Measurements from ENCODE around the gene MEF2C.
A peak's percentile ranks its signal among the peaks of the same experiment; 100 is the strongest.

Gene MEF2C

DNA sequence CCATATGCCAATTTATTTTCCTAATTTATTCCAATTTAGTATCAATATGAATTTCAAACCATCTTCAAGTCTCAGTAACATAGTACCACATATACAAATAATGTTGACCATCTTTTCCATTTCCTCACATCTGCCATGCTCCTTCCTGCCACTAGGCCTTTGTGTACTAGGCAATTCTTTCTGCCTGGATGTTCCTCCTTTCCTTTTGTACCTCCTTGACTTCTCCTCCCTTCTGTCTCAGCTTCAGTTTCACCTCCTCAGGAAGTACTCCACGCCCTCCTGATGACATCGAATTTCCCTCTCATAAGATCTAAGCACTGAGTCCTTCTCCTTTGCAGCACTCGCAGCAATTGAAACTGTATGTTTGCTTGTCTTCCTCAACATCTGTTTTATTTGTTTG lies 53.9 kb downstream of the MEF2C start:
- no peak for DNase-seq (ENCODE audit: low read depth, low spot score)

DNA sequence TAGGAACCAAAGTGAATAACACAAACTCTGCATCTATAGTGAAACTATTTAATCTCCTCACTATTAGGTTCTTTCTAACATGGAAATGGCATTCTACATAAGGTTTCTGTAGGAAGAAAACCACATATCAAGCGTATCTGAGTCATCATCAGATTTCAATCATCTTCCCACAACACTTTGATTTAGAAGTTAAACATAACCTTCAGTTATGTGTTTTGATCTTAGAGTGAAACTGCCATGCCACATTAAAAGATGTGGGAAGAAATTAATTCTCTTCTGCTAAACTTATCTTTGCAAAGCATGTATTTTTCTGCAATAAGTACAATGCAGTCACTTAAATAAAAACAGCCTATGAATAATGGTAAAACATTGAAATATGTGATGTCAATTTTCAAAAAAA lies 55.0 kb downstream of the MEF2C start:
- no peak for DNase-seq (ENCODE audit: low read depth, low spot score)

DNA sequence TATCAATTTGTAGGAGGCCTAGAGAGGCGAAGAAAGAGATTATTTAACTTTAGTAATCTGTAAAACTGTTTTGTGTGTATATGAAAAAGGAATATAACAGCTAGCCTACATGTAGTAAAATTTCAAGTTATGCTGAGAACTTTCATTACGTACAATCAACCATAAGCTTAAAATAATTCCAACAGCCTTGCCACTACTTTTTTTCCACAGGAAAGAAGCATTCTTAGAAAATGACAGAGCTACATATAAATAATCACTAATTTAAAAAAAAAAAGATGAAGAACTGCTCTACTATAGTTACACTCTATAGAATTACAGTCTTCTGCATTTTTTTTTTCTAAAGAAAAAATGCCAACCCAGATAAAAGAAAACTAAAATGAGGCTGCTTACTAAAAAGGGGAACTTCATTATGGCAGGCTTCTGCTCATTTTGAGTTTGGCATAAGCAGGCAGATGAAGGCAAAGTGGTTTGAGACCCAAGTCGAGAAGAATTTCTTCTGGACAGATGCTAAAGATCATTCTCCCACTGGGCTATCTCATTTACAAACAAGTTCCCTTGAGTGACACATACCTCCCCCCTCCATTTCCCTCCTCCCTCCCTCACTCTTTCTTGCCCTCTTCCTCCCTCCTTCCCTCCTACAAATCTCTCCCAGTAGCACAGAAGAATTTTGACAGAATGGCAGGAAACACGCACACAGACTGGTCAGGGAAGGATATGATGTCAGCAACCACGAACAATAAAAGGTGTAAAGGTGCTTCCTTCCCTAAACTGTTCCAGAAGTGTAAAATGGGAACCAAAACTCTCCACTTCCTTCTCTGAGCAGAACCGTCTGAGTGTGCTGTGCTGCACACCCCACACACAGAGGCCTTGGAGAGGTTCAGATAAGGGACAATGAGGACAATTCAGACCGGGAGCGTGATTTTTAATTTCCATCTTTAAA lies 56.1 kb downstream of the MEF2C start:
- DNase-seq (ENCODE audit: low read depth, low spot score) = peak; percentile 53

DNA sequence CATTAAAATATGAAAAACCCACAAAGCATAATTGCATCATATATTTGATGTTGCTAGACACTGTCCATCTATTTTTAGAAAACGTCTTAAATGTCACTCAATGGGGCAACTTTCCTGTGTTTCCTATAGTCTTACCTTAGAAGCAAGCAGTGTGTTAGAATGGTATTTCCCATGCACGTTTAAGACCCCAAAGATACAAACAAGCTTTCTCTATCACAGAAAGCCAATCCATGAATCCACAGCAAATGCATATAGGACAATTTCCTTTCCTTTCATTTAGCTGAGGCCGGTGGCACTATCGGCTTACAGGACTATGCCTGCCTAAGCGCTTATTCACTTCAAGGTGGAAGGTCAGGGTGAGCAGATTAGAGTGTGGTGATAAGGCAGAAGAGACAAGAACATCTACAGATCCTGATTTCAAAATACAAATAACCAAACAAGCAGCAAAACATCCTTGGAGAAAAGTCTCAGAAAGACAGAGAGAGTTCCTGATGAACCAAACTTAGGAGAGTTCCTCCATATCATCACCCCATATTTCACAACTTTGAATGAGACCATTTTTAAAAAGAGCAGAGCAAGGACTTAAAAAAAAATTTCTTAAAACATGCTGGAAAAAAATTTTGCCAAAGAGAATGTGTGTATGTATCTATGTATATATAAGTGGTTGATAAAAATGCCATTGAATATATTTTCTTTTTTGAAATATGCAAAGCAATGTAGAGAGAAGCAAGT lies 57.2 kb downstream of the MEF2C start:
- DNase-seq (ENCODE audit: low read depth, low spot score) = no peak

DNA sequence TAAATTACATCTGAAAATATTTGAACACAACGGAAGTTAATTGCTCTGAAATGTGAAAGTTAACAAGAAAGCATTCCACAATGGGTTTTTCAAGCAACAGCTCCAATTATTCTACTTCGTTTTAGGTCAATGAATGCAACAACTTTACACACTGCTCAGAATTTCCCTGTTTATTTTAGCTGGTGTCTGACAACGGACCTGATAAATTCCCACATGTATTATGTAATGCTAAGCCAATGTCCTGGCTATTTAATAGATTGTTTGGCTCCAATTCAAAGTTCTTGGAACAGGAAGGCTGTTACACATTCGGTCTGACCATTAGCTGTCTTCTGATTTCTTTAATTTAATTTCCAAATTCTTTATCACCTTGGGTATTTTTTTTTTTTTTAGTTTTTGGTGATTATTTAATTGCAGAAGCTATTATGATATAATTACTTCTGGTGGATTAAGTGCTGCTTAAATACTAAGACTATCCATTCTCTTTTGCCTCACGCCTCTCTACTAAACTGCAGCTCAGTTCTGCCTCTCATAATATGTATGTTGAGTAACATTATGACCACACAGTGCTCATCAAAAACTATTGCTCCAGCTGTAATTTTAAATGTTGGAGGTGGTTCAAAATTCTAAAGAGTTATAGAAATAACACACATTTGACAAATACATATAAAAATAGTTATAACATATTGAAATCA lies 57.9 kb downstream of the MEF2C start:
- DNase-seq (ENCODE audit: low read depth, low spot score) = peak; percentile 81

DNA sequence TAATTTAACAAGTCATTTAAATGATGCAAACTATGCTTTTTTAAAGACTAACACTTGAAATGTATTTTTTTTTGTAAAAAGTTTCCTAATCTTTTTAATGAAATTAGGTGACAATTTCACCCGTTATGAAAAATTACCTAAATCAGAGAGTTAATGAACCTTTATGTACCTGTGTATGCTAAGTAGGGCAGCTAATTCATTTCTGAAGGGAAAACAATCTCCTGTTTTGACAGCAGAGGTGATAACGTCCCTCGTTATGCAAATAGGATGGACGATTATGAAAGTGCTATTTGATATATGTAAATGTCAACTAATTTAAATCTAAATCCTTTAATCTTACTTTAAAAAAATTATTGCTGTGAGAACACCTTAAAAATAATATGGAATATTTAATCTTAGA lies 58.8 kb downstream of the MEF2C start:
- no peak for DNase-seq (ENCODE audit: low read depth, low spot score)

DNA sequence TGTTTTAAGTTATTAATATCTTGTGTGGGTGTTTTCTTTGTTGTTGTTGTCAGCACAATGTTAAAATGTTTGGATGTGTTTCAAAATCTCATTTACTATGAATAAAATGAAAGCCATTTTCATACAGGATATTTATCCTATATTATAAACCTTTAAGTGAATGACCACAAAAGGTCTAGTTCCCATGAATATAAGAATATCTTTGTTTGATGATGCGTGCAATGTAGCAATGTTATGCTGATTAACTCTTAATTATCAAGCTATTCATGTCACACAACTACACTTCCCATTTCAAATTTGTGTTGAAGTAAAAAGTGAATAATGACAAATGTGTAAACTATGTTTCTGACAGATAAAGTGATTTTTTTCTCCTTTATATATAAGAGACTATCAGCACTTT lies 59.8 kb downstream of the MEF2C start:
- no peak for DNase-seq (ENCODE audit: low read depth, low spot score)

DNA sequence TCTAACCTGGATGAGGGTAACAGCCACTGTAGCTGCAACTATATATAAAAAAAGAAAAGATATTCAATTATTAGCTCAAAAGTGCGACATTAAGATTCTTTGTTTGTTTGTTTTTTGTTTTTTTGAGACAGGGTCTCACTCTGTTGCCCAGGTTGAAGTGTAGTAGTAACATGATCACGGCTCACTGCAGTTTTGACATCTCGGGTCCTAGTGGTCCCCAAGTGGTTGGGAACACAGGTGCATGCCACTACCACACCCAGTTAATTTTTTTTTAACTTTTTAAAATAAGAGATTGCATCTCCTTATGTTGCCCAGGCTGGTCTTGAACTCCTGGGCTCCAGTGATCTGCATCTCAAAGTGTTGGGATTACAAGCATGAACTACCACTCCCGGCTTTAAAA lies 61.8 kb downstream of the MEF2C start:
- no peak for DNase-seq (ENCODE audit: low read depth, low spot score)

DNA sequence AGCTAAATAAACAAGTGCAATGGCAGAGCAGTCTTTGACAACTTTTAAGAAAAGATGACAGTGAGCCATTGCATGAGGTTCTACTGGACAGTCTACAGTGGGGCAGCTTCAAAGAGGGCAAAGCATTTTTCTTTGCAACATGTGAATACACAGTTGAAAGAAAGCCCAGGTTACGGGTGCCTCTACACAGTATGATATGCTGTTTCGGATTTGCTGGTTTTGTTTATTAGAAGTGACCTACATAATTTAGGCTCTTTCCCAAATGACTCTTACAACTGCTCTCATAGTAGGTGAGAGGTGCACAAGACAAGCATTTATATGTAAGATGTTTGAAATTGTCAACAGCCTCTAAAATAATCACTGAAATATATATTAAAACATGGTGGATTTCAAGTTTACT lies 62.4 kb downstream of the MEF2C start:
- no peak for DNase-seq (ENCODE audit: low read depth, low spot score)

DNA sequence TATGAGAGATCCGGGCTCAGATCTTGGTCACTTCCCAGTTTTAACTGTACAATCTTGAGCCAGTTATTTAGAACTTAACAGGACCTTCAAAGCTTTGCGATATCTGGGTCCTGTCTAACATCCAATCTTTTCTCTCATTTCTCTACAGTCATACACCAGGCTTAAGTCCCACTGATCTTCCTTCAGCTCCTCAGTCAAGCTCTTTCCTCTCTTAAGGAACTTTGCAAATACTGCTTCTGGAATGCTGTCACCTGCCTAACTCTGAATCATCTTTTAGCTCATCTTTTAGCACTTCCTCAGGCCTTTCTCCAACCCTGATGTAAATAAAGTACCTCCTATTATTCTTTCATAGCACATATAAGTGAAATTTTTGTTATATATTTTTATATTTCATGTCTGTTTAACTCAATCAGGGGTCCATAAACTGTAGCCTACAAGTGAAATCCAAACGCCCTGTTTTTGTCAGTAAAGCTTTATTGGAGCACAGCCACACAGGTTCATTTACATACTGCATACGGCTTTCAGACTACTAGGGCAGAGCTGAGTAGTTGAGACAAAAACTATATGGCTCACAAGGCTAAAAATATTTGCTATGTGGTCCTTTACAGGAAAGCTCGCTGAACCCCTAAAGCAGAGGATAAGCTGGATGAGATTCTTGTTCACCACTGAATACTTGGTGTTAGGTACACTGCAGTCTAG lies 63.5 kb downstream of the MEF2C start:
- no peak for DNase-seq (ENCODE audit: low read depth, low spot score)

DNA sequence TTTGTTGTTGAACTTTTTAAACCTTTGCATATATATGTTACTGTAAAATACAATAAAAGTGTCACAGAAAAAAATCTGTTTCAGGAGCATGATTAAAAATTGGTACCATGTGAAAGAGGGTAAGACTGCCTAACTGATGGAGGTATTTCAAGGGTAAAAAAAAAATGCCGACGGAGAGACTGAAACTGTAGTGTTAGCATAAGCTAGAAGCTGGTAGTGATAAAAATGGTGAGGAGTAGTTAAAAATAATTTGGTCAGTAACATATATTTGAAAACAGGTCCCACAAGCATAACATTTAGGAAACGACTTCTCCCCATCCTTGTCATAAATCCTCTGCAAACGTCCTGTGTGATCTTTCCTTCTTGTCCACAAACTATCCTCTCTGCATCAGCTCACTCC lies 64.7 kb downstream of the MEF2C start:
- DNase-seq (ENCODE audit: low read depth, low spot score) = no peak

DNA sequence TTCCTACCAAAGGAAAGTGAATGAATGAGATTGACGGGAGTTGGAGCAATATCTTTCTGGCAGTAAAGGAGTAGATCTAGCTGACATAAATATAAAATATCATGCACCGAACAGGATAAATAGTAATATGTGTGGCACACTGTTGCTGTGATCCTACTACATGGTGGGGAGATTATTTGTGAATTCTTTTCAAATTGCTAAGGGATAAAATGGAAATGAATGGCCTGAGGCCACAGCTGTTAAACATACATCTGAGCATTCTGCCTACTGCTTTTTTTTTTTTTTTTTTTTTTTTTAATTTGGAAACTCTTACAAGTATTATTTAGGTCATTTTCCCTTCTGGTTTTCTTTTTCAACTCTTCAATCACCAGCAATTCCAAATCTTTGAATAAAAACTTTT lies 66.8 kb downstream of the MEF2C start:
- DNase-seq (ENCODE audit: low read depth, low spot score) = no peak

DNA sequence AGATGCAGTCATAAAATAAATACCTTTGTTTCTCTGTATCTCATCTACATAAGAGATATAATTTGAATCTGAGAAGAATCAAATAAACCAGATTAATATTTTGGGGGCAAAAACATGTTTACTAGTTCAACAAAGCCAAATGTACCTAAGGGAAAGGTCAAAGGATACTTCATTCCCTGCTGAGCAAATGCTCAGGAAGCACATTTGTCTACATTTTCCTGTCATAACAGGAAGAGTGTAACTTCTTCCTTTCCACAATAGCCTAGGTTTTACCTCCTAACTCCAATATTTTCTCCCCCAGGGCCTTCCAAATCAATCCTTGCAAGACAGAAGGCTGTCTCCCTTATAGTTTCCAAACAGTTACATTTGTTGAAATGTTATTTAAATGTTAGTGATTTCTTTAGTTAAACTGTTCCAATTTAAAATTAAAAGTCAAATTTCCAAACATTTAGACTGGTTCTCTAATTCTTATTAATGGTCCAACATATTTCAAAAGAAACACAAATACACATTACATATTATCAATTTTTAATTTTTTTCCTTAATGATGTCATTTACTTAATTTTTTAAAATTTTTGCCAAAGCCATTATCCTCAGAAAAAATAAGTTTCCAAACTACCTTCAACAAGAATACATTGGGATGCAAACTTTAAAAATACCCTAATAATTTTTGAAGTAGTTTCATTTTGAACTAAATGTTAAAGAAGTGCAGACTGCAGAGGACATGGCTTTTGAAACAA lies 67.8 kb downstream of the MEF2C start:
- DNase-seq (ENCODE audit: low read depth, low spot score) = no peak

DNA sequence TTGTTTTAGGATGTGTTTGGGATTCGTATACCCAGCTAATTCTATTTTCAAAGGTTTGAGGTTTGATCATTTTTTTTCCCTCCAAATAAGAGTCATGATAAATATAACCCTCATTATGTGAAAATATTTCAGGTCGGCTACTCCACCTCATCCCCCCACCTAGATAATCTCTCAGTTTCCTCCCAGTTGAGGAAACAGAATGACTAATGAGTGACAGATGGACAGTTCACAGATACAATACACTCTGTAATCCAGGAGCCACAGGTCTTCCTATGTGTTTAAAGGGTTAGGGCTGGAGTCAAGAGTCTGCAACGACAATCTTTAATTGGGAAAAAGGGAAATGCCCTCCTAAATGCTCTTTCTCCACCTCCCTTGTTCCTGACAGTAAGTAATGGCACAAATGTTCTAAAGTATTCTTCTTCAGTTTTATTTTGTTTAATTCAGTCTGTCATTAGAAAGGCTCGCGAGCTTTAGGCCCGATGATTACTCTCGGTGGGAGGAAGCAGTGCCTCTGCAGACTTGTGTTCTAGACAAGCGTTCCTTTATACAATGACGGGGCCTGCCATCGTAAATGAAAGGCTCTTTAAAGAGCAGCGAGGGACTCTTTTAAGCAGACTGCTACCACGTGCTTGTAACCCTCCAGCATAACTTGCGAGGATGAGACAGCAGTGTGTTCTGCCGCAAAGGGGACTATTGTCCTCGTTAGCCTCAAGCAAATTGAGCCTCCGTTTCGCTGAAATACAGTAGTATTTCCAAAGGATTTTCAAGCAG lies 69.0 kb downstream of the MEF2C start:
- no peak for DNase-seq (ENCODE audit: low read depth, low spot score)

DNA sequence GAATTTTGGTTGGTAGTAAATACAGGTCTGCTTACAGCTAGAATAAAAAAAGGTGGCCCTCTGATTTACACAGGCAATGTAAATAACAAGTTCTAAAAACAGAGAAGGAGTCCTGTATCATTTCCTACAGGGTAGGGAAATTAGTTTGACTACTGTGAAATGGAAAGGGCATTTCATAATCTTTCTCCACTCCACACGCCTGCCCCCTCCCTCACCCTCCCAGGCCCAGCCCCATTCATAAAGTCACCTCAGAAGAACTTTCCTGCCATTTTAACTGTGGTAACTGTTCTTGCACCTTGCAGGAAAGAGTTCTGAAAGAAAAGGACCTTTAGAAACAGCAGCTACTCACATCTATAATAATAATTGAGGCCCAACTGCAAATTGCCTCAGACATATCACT lies 69.7 kb downstream of the MEF2C start:
- no peak for DNase-seq (ENCODE audit: low read depth, low spot score)

DNA sequence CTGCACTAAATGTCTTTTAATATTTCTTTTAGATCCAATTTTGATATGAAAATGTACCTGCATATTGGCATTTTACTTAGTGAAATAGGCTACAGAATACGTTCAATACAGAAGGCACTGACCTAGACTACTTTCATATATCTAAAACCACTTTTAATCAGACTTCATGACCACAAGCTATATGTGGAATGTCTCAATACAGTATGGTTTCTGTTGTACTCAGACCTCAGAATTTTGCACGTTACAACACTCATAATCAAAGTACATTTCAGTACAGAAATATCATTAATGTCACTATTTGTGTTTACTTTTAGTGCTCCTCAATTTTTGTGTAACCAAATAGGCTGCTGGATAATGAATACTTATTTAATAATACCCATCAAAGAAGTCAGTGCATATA lies 74.8 kb downstream of the MEF2C start:
- no peak for DNase-seq (ENCODE audit: low read depth, low spot score)

DNA sequence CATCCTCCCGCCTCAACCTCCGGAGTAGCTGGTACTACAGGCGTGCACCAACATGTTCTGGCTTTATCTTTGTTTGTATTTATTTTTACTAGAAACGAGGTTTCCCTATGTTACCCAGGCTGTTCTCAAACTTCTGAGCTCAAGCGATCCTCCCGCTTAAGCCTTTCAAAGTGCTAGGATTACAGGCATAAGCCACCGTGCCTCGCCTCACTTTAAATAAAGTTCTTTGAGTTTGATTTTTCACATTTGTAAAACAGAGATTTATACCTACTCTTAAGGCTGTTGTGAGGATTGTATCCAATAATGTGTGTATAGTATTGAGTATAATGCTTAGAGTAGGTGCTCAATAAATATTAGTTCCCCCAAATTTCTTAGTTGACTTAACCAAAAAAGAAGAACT lies 75.7 kb downstream of the MEF2C start:
- no peak for DNase-seq (ENCODE audit: low read depth, low spot score)

DNA sequence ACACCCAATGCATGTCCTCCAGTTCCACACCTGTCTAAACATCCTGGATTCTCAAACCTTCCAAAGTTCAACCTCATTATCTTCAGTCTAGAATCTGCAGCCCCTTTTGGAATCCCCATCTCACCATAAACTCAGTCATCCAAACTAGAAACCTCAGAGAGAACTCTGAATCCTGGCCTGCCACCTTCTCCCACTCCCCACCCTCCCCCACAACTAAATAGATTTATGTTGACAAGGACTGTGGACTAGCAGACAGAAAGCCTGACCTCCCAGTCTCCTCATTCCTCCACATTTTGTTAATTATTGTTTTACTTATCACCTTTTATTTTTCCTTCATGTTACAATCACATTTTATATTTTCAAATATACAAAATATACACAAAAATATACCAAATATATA lies 76.6 kb downstream of the MEF2C start:
- DNase-seq (ENCODE audit: low read depth, low spot score) = no peak

DNA sequence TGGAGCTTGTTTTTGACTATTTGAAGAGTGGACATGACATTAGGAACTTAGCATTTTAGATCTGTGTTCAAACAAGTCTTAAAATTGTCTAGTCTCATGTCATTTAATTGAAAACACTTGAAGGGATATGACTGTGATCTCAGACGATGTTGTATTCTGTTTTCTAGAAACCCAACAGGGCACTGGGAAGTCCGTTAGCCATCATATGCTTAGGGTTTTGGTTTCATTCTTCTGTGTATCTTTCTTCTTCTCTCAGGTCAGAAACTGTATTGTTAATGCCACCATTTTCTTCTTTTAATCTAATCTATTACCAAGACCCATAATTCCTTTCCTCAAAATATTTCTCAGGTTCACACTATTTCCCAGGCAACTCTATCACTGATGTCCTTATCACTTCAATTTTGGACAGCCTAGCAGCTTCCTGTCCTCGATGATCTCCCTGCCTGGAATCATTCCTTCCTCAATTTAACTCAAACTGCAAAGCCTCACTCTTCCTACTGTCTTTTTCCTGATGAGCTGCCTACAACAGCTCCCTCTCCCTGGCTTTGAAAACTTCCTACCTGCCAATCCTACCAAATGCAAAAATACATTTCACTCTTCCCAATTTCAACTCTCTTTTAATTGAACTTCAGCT lies 77.7 kb downstream of the MEF2C start:
- no peak for DNase-seq (ENCODE audit: low read depth, low spot score)

DNA sequence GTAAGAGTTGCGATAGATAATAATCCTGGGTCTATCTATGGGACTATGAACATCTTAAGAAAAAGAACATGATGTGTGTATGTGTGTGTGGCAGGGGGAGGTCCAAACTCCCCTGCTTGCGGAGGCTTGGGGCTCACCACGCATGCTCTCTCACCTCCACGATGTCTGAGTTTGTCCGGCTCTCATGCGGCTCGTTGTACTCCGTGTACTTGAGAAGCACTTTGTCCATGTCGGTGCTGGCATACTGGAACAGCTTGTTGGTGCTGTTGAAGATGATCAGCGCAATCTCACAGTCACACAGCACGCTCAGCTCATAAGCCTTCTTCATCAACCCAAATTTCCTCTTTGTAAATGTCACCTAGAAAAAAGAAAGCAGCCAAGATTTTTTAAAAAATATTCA lies 78.5 kb downstream of the MEF2C start:
- no peak for DNase-seq (ENCODE audit: low read depth, low spot score)
